Activated naive CD8-positive, alpha-beta T cell treated with anti-CD3 and anti-CD28 coated beads, Interleukin-2, amount 10 ng/mL, durations not matched to agents 7 days and 5 days (primary cell): ENCODE results near the gene APMAP. TPM values are rescaled to one million over a fixed set of nuclear protein-coding genes. Genes with fewer than 3 reads are reported as not detected.

Experiments used
- ATAC-seq: fragments of 150-1000 bp; cut with Tn5 transposase; one replicate; pipeline ENCODE4 v1.10.0; 2021; ENCODE audit warnings: low read depth, moderate library complexity
- POLR2A ChIA-PET: fragments of 350-600 bp; sonication (Branson Sonifier 250); formaldehyde crosslinking; loops from one replicate; lab custom pipeline; 2021; ENCODE audit warnings: antibody characterized with exemption; lab: Charles Lee
- DNase-seq: peaks from one replicate; pipeline ENCODE4 v3.0.0; 2021
- H3K27ac Mint-ChIP-seq: one replicate; pipeline ENCODE4 v1.8.0; 2022; ENCODE audit warnings: mild to moderate bottlenecking, mixed read lengths
- H3K27me3 Mint-ChIP-seq: one replicate; pipeline ENCODE4 v1.8.0; 2022; ENCODE audit warnings: mild to moderate bottlenecking, moderate library complexity, mixed read lengths
- H3K36me3 Mint-ChIP-seq: one replicate; pipeline ENCODE4 v1.8.0; 2021; ENCODE audit warnings: mild to moderate bottlenecking, mixed read lengths
- H3K4me1 Mint-ChIP-seq: one replicate; pipeline ENCODE4 v1.8.0; 2021; ENCODE audit warnings: mixed read lengths
- H3K4me3 Mint-ChIP-seq: one replicate; pipeline ENCODE4 v1.8.0; 2022; ENCODE audit warnings: mild to moderate bottlenecking, moderate library complexity, mixed read lengths
- H3K9me3 Mint-ChIP-seq: one replicate; pipeline ENCODE4 v1.8.0; 2021; ENCODE audit warnings: mixed read lengths
- total RNA-seq, 2 experiments: library from RNA; stranded (reverse); gene quantifications; one replicate each; pipeline ENCODE4 v1.2.3, GENCODE V29; 2021

APMAP gene
- total RNA-seq, 2 experiments from 2014 or later, result 60.7 to 64.6 TPM

GRCh38 chr20:24970030-24970553 is 22.5 kb downstream of the APMAP start:
- Mint-ChIP-seq H3K36me3 (peaks cover 38% of the 10 kb centered on the region), H3K27me3 (no peaks in the 10 kb centered on the region), H3K27ac (no peak overlapping the region), H3K4me1 (no peaks in the 10 kb centered on the region), H3K4me3 (no peak overlapping the region), H3K9me3 (no peaks in the 10 kb centered on the region)
- POLR2A ChIA-PET, result no interaction called here
- DNase-seq, result no peak
- ATAC-seq, result no peak

GRCh38 chr20:24969186-24970029 is 23.1 kb downstream of the APMAP start:
- ATAC-seq, result no peak

DNA sequence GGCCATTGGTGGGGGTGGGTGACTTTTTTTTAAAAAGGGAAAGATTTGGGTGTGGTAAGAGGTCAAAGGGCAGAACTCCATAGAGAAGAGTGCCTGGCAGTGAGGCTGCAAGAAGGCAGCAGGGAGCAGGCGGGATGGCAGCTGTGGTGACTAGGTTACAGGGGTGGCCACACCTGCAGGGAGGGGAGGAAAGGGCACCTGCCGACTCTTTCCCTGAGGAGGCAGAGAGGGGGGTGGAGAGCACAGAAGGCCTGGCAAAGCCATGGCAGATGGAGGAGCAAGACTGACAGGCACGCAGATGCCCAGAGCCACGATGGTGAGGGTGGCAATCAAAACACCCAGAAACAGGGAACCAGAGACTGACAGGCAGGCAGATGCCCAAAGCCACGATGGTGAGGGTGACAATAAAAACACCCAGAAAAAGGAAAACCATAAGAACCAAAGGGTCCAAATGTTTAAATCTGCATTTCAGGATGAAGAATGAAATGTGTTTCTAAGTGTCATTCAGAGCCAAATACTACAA is 24.2 kb downstream of the APMAP start:
- no peak for ATAC-seq

More at GRCh38 chr20:24969186-24970029, 23.1 kb downstream of the APMAP start:
- Mint-ChIP-seq H3K36me3 (peaks cover 31% of the 10 kb centered on the region), H3K4me3 (no peak overlapping the region), H3K27me3 (no peaks in the 10 kb centered on the region), H3K27ac (no peak overlapping the region), H3K4me1 (no peaks in the 10 kb centered on the region), H3K9me3 (no peaks in the 10 kb centered on the region)
- DNase-seq, result no peak
- POLR2A ChIA-PET, result interaction anchor here (0.8 kb wide), 1 partner anchor 19 kb away, joined by 3 read pairs; no protein-coding TSS in a partner anchor

DNA sequence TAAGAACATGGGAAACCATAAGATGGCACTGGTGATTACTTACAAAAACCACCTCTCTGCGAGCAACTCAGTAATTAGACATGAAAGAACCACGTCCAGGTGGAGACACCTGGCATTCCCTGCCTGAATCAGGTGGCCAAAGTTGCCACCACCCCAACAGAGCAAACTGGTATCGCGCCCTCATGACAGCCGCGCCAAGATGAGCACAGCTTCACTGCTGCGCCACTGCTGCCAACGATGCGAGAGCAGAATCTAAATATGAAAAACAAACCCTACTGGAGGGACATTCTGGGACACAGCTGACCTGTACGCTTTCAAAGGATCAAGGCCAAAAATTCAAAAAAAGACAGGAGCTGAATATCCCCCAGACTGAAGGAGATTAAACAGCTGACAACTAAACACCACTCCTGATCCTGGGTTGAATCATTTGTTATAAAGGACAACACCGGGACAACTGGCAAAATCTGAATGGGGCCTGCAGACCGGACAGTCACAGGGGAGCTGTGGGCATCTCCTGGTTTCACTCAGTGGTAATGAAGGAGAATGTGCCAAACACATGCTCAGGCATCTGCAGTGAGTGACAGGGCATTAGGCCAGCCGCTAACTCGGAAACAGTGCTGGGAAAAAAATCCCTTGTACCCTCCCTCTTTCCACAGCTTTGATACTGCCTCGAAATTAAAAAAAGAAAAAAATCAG is 26.1 kb downstream of the APMAP start:
- peaks cover 25% of the 10 kb centered on the region for H3K36me3 Mint-ChIP-seq
- POLR2A ChIA-PET, result no interaction called here
- H3K27ac Mint-ChIP-seq, result no peak overlapping the region
- no peaks in the 10 kb centered on the region for H3K9me3 Mint-ChIP-seq
- no peaks in the 10 kb centered on the region for H3K4me1 Mint-ChIP-seq
- no peaks in the 10 kb centered on the region for H3K27me3 Mint-ChIP-seq
- H3K4me3 Mint-ChIP-seq, result no peak overlapping the region
- DNase-seq (no peak), ATAC-seq (no peak)

More for the DNA sequence above, 24.2 kb downstream of the APMAP start:
- H3K4me3 Mint-ChIP-seq, result no peak overlapping the region
- peak overlapping the region; percentile 66 for H3K27ac Mint-ChIP-seq
- peaks cover 25% of the 10 kb centered on the region for H3K36me3 Mint-ChIP-seq
- no peaks in the 10 kb centered on the region for H3K27me3 Mint-ChIP-seq
- POLR2A ChIA-PET, result no interaction called here
- no peak for DNase-seq
- H3K4me1 Mint-ChIP-seq, result no peaks in the 10 kb centered on the region
- no peaks in the 10 kb centered on the region for H3K9me3 Mint-ChIP-seq

DNA sequence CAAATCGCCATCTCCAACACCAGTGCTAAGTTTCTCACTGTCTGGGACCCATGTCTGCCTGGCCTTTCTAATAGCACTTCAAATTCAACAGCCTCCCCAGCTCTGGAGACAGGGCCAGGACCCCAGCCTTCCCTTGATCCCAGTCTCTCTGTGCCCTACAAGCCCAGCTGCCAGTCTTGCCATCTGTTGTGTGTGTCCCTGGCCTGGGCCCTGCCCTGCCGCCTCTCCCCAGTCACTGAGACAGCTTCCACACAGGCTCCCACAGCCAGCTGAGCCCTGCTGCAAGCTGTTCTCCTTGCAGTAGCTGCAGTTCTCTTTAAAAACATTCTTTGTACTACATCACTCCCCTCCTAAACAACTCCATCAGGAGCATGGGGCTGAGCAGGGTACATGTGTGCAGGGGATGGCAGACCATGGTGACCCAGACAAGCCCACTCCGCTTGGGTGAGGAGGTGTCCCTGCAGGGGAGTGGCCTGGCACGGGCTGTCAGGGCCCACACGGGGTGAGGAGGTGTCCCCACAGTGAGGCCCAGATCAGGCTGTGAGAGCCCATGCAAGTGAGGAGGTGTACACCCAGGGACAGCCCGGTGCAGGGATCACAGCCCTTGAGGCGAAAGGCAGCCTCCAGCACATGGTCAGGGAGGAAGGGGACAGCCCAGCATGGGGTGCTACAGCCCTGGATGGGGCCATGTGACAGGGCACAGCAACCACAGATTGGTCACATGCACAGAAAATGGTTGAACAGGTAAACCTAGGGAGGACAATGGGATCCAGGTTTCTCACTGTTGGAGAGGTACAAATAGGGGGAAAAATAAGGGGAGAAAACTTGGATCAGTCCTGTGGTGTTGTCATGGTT is 27.3 kb downstream of the APMAP start:
- Mint-ChIP-seq H3K27ac (peak overlapping the region; percentile 35), H3K9me3 (no peaks in the 10 kb centered on the region), H3K27me3 (no peaks in the 10 kb centered on the region), H3K4me3 (no peak overlapping the region), H3K4me1 (peaks cover 4% of the 10 kb centered on the region), H3K36me3 (peaks cover 26% of the 10 kb centered on the region)
- no peak for ATAC-seq
- POLR2A ChIA-PET, result interaction anchor here (1.0 to 1.2 kb wide), 3 partner anchors 10 to 92 kb away, joined by 3 to 4 read pairs (median 3); no protein-coding TSS in a partner anchor
- no peak for DNase-seq

- ATAC-seq, result no peak
- Mint-ChIP-seq H3K27me3 (no peaks in the 10 kb centered on the region), H3K9me3 (no peaks in the 10 kb centered on the region), H3K4me1 (peaks cover 4% of the 10 kb centered on the region), H3K36me3 (peaks cover 26% of the 10 kb centered on the region), H3K27ac (no peak overlapping the region), H3K4me3 (no peak overlapping the region)
- no peak for DNase-seq
- POLR2A ChIA-PET, result interaction anchor here (0.8 to 1.2 kb wide), 4 partner anchors 9 to 93 kb away, joined by 3 to 4 read pairs (median 3); no protein-coding TSS in a partner anchor
Observed at GRCh38 chr20:24964506-24964840, 28.1 kb downstream of the APMAP start.

GRCh38 chr20:24963672-24964505 is 28.7 kb downstream of the APMAP start:
- Mint-ChIP-seq H3K27me3 (no peaks in the 10 kb centered on the region), H3K9me3 (no peaks in the 10 kb centered on the region), H3K4me3 (no peak overlapping the region), H3K27ac (no peak overlapping the region), H3K4me1 (peaks cover 4% of the 10 kb centered on the region), H3K36me3 (peaks cover 24% of the 10 kb centered on the region)
- POLR2A ChIA-PET, result interaction anchor here (0.8 to 1.2 kb wide), 4 partner anchors 9 to 93 kb away, joined by 3 to 4 read pairs (median 3); no protein-coding TSS in a partner anchor
- no peak for DNase-seq
- ATAC-seq, result no peak

DNA sequence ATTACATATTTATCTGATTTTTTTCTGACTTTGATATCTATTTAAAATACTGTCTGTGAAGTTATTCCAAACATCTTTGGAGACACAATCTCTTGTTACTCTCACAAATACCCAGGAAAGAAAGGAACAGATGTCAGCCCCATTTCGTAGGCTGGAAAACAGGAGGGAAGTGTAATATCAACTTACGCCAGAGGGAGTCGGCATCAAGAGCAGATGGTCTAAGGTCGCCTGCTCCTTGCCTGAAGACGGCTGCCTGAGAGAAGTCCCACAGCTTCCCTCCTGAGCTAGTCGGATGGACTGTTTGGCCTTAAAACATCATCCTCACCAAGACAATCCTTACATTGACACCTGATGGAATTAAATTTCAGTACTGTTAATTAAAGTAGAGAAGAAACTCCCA is 30.0 kb downstream of the APMAP start:
- H3K27ac Mint-ChIP-seq, result no peak overlapping the region
- POLR2A ChIA-PET, result no interaction called here

GRCh38 chr20:24962182-24962492 is 30.4 kb downstream of the APMAP start:
- POLR2A ChIA-PET, result no interaction called here
- DNase-seq, result no peak
- no peak overlapping the region for H3K27ac Mint-ChIP-seq
- no peaks in the 10 kb centered on the region for H3K27me3 Mint-ChIP-seq
- H3K4me1 Mint-ChIP-seq, result peaks cover 4% of the 10 kb centered on the region
- no peak overlapping the region for H3K4me3 Mint-ChIP-seq
- peaks cover 16% of the 10 kb centered on the region for H3K36me3 Mint-ChIP-seq
- ATAC-seq, result no peak
- H3K9me3 Mint-ChIP-seq, result no peaks in the 10 kb centered on the region

More for the DNA sequence above, 30.0 kb downstream of the APMAP start:
- Mint-ChIP-seq H3K36me3 (peaks cover 16% of the 10 kb centered on the region), H3K9me3 (no peaks in the 10 kb centered on the region), H3K4me1 (peaks cover 4% of the 10 kb centered on the region), H3K27me3 (no peaks in the 10 kb centered on the region), H3K4me3 (no peak overlapping the region)
- DNase-seq, result no peak
- ATAC-seq, result no peak

- Mint-ChIP-seq H3K9me3 (no peaks in the 10 kb centered on the region), H3K27me3 (no peaks in the 10 kb centered on the region), H3K36me3 (peaks cover 16% of the 10 kb centered on the region), H3K4me1 (peaks cover 4% of the 10 kb centered on the region), H3K4me3 (no peak overlapping the region), H3K27ac (peak overlapping the region; percentile 70)
- ATAC-seq (no peak), DNase-seq (no peak)
- POLR2A ChIA-PET, result no interaction called here
Observed at GRCh38 chr20:24961384-24962181, 31.0 kb downstream of the APMAP start.

- POLR2A ChIA-PET, result no interaction called here
- no peak for ATAC-seq
- Mint-ChIP-seq H3K27ac (peak overlapping the region; percentile 70), H3K36me3 (peaks cover 18% of the 10 kb centered on the region), H3K4me1 (peaks cover 10% of the 10 kb centered on the region), H3K27me3 (no peaks in the 10 kb centered on the region), H3K9me3 (no peaks in the 10 kb centered on the region), H3K4me3 (no peak overlapping the region)
- no peak for DNase-seq
Observed at GRCh38 chr20:24960861-24961260, 31.7 kb downstream of the APMAP start.
